HG02588 (cell line): ENCODE data around the gene SETMAR.
A peak's percentile ranks its signal among the peaks of the same experiment; 100 is the strongest.
"Not testable (repeated sequence)": the region's sequence is repeated elsewhere in the genome, so short reads cannot be mapped to it uniquely, and the experiment has no call there.

Experiments
- ATAC-seq: cut with Tn5 transposase; IDR thresholded peaks from one replicate; pipeline ENCODE4 v1.9.1; 2021; ENCODE audit warnings: mild to moderate bottlenecking, moderate library complexity; ENCODE audit not compliant: unreplicated experiment

Gene SETMAR

DNA sequence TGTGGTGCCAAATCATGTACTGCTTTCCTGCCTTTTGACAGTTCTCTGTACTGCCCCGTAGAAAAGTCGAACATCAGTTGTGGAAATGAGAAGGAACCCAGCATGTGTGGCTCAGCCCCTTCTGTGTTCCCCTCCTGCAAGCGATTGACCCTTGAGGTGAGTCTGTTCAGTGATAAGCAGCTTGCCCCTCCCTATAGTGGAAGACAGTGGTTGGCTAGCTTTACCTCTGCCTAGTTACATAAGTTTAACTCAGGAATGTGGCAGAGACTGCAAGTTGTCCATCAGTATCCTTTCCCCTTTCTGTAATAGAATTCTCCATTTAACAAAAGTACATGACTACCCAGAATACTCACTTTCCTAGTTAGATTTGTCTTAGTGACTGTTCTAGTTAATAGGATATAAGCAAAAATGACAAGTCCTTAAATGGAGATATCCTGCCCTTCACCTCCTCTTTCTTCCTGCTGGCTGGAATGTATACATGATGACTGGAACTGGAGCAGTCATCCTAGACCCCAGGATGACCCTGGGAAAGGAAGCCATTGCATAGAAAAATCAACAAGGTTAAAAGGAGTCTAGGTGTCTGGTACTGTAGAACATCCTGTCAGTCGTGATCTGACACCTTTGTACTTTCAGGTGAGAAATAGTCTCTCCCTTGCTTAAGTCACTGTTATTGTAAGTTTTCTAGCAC lies 10.6 kb downstream of the SETMAR start:
- ATAC-seq = no peak

DNA sequence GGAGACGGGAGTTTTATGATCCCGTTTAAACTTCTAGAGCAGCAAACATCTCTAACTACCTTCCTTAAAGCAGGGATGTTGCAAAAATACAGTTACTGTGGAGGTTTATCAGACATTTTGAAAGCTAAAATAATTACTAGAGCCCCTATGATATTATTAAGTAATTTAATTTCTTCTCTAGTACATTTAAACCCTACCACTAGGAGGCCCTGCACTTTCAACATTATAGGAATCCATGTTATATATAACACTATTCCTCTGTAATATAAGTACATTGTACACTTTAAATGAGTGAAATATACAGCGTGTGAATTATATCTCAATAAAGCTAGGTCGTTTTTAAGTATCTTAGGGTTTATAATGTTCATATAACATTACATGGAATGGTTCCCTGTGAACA lies 11.5 kb downstream of the SETMAR start:
- ATAC-seq = no peak

DNA sequence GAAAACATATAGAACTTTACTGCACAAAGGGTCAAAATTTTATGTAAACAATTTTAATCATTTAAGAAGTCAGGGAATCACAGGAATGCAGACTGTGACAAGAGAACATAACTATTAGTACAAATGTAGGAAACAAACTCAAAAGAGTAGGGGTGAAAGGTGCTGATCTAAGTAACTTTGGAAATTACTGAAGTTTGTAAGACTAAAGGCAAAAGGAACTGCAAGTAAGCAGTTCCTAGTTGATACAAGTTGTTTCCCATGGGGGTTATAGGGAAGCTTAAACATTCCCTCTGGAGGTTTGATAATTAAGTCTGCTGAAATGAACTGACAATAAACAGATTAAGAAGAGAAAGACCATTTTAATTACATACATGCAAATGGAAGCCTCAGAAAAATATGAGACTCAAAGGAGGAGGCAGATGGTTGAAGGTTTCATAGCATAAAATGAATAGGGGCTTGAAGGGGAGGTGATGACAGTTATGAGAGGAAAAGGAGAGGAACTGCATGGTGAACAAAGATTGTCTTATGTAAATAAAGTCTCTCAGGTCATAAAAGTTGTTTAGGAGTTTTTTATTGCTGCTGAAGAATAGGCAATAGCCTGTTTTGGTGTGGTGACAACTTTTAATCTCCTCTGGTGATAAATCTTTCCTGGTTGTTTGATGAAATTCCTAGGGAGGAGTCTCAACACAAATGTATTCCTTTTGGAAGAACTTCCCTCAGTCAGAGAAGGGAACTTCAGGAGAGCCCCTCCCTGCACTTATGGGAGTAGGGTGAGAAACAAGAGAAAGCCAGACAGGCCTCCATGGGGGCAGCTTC lies 17.1 kb downstream of the SETMAR start:
- ATAC-seq = no peak

- ATAC-seq = no peak
Measured at GRCh38 chr3:4321732-4322131, 18.6 kb downstream of the SETMAR start.

GRCh38 chr3:4322635-4323034 lies 19.5 kb downstream of the SETMAR start:
- ATAC-seq = no peak

DNA sequence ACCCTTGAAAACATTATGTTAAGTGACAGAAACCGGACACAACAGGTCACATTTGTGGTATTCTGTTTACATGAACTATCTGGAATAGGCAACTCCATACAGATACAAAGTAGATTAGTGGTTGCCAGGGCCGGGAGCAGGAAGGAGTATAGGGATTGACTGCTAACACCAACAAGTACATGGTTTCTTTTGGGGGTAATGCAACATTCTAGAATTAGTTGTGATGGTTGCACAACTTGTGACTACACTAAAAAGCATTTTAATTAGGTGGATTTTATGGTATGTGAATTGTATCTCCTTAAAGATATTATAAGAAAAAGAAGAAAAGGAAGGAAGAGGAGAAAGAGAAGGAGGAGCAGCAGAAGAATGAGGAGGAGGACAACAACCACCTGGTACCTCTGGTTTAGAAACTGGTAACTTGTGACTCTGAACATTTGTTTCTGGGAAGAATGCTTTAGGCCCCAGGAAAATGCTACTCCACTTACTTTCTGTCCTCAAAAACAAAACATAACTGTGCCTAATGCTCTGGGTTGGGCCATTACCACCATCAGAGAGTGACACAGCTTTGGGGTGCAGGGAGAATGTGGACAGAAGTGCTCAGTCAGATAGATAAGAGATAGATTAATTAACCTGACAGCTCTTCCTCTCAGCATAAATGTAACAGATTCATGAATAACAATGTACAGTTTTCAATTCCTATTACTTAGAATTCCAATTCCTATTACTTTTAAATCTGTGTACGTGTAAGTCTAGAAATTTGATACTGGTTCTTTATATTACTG lies 20.3 kb downstream of the SETMAR start:
- ATAC-seq = no peak

DNA sequence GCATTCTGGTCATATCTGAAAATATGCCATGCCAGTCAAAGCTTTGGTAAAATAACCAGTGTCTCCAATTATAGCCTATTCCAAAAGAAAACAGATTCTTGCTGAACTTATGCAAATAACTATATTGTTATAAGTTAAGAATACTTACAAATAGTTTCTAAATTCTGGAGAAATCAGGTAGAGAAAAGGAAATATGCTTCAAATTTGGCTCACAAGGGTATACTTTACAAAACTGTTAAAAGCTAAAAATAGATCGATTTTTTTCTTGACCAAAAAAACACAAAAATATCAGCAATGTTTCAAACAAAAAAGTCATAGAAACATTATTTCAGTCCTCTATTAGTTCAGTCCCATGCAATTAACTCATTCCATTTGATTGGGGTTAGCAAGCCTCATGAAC lies 23.7 kb downstream of the SETMAR start:
- ATAC-seq = no peak

DNA sequence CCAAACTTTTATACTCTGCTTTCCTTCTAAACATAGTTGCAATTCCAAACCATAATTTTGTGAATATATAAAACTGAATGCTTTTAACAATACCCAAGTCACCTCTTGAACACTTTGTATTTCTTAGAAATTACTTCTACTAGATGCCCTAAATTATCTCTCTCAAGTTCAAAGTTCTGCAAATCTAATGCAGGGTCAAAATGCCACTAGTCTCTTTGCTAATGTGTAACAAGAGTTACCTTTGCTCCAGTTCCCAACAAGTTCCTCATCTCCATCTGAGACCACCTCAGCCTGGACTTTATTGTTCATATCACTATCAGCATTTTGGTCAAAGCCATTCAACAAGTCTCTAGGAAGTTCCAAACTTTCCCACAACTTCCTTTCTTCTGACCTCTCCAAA lies 26.6 kb downstream of the SETMAR start:
- not testable (repeated sequence) for ATAC-seq

GRCh38 chr3:4332111-4332510 lies 28.9 kb downstream of the SETMAR start:
- ATAC-seq = no peak

GRCh38 chr3:4332574-4332973 lies 29.4 kb downstream of the SETMAR start:
- no peak for ATAC-seq

DNA sequence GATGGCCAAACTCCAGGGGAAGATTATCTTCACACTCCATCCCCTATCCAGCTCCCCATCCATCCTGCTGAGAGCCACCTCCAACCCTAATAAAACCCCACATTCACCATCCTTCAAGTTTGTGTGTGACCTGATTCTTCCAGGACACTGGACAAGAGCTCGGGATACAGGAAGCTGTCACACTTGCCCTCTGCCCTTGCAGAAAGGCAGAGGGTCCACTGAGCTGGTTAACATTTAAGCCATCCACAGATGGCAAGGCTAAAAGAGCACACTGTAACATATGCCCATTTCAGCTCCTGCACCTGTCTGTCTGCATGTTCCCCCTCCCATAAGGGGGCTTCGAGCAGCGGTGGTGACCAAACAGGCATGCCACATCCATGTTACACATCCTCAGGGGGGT lies 29.8 kb downstream of the SETMAR start:
- ATAC-seq = no peak

DNA sequence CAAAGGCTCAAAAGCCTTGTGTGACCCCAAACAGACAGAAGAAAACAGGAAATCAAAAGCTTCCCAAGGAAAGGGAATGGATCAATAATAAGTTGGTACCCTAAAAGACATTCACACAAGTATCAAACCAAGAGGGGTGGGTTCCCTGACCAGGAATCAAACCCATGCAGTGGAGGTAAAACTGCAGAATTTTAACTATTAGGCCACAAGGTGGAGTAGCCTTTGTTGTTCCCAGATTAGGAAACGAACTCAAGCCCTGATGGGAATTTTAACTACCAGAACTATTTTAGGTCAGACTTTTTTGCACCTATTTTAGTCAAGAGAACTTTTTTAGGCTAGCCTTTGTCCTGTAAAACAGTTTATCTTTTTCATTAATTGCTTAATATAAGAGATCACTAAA lies 31.4 kb downstream of the SETMAR start:
- ATAC-seq = no peak

DNA sequence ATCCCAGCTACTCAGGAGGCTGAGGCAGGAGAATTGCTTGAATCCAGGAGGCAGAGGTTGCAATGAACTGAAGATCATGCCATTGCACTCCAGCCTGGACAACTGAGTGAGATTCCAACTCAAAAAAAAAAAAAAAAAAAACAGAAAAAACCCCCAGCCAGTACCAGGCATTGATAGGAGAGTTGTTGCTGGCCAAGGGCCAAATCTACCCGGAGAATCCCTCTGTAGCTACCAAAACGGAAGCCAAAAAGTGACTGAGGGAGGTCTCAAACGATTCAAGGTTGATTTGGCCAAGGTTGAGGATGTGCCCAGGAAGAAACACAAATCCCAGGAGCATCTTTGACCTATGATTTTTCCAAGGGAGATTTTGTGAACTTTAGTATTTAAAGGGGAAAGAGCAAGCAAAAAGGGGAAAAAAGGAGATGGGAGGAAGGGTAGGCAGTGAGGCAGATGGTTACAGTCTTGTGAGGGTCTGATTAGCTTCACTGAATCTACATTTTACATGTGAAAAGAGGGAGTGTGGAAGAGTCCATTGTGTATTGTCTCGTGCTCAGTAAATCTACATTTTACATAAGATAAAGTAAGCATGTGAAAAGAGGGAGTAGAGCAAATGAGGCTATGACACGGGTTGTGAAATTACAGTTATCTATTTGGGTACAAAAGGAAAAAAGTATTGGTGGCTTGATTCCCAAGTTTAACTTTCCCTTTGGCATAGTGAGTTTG lies 32.8 kb downstream of the SETMAR start:
- no peak for ATAC-seq

GRCh38 chr3:4336850-4337546 lies 33.8 kb downstream of the SETMAR start:
- ATAC-seq = no peak

DNA sequence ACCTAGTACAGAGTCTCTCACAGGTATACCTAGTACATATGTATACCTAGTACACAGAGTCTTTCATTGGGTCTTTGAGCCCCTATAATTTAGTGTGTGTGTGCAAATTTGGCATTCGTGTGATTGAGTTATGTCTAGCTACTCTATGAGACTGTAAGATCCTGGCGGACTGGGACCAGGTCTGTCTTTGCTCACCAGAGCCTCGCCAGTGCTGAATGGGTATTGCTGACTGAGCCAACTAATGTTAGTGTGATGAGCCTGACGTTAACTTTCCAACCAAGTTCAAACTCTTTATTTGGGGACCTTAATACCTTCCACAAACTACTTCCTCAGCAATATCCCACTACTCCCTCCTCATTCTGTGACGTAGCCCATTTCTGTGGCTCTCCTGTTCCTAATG lies 35.6 kb downstream of the SETMAR start:
- ATAC-seq = no peak

DNA sequence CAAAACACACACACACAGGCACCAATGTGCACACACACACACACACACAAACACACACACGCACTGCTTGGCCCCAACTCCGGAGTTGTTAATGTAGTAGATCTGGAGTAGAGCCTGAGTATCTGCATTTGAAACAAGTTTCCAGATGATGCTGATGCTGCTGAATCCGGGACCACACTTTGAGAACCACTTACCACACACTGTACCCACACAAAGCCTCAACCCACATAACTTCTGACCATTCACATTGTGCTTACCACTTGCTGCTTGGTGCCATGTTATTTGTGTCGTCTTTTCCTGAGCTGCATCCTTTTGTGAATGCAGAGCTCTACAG lies 36.9 kb downstream of the SETMAR start:
- no peak for ATAC-seq

DNA sequence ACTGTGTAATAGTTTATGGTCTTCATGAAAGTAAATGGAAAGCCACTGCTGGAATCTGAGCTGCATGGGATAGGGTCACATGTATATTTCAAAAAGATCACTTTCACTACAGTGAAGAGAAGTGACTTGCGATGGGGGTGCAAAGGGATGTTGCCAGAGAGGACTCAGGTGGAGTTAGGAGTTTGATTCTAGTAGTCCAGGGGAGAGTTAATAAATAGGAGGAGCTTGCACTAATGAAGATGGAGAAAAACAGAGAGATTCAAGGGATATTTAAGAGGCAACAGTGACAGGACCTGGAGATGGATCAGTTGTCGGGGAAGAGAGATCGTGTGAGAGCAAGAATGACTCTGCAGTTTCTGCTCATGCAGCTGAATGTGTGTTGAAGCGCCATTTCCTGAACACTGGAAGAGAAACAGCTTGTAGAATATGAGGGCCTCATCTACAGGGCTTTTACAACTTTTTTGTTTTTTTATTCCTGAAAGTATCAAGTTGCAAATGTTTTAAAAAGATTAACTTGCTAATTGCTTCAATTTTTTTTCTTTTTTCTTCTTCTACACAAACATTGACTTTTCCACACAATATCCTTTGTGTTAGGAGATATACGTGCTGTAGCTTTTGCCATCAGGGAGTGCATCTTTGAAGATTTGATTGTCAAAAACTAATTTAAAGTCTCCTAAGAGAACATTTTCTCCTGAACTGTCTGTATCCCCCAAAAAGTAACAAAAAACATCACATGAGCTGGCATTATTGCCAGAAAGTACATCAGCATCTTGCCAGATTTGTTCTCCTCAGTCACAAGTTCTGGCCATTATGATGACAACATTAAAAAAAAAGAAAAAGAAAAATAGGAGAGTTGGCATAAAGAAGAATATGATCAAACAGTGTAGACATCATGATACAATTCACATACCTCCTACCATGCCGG lies 37.5 kb downstream of the SETMAR start:
- no peak for ATAC-seq

DNA sequence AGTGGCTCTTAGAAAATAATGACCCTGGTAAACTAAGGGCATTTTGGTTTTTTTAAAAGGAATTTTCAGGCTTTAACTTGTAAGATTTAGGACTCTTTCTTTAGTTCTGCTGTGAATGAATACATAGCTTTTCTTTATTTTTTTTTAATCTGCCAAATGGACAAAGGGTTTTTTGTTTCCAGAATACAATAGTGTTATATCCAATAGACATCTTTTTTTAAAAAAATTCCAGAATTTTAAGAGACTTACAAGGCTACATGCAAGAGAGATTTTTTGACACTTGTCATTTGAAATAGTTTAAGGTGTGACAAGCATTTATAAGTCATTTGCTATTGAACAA lies 38.1 kb downstream of the SETMAR start:
- ATAC-seq = no peak

DNA sequence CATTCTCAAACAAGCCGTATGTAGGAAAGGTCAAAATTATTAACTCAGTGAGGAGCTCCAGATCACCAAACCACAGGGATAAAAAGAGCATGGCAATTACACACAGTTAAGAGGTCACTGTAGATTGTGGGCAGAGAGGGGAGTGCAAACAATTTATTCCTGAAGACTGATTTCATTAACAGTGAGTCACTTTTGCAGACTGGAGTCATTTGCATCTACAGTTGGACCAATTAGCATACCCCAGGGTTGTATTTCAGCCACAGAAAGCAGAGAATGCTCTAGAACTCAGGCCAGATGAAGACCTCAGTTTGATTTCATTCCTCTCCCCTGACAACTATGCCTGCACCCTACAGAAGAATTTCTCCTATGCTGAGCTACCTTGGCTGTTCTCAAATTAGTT lies 40.1 kb downstream of the SETMAR start:
- no peak for ATAC-seq

DNA sequence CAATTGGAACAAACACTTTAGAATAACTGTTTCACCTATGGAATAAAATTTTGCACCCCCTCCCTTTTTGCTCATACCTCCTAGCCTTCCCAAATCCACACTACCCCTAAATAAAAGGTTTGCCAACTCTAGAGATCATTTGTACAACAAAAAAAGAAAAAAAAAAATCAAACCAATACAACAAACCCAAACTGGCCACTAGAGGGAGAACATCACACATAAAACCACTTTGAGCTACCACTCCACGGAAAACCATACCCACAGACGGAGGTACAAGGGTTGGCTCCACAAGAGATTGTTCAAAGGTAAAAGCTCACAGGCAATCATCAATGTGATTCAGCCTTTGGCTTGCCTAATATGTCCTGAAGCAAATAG lies 47.6 kb downstream of the SETMAR start:
- peak; percentile 85 for ATAC-seq
